SK-N-SH treated with all-trans-retinoic acid at 6 μM for 48 hours (cell line): ENCODE results near the gene TRIM2.

Experiments used
- ARNTL ChIP-seq: fragments of 450-650 bp; formaldehyde crosslinking; IDR thresholded peaks from 2 replicates; pipeline ENCODE4 v1.5.0; 2020; ENCODE audit warnings: low read depth, mild to moderate bottlenecking, moderate library complexity, borderline replicate concordance
- ESRRG ChIP-seq: fragments of 250-450 bp; sonication (Bioruptor Pico); IDR thresholded peaks from 2 replicates; pipeline ENCODE4 v1.6.1; 2021; ENCODE audit warnings: mild to moderate bottlenecking
- GLIS3 ChIP-seq: fragments of 250-450 bp; sonication (Bioruptor Pico); IDR thresholded peaks from 2 replicates; pipeline ENCODE4 v1.5.0; 2020; ENCODE audit warnings: mild to moderate bottlenecking, moderate library complexity
- ISL1 ChIP-seq: fragments of 250-450 bp; sonication (Bioruptor Pico); IDR thresholded peaks from 2 replicates; pipeline ENCODE4 v2.1.2; 2022; ENCODE audit warnings: mild to moderate bottlenecking, moderate library complexity

- TF ChIP-seq ARNTL (no peak), ESRRG (CRISPR knock-in tag) (no peak), ISL1 (no peak), GLIS3 (no peak)
Observed at GRCh38 chr4:153318696-153319320, 114.6 kb downstream of the TRIM2 start.
